K562 (cell line): ENCODE results near the gene SEMA5A. TPM values are rescaled to one million over a fixed set of nuclear protein-coding genes. Genes with fewer than 3 reads are reported as not detected.

Experiments
- ATAC-seq: fragments of 200-7000 bp; cut with Tn5 transposase; 3 replicates; pipeline ENCODE4 v1.9.1; 2020; ENCODE audit warnings: moderate library complexity
- BruUV-seq: library from RNA; stranded (reverse); fragments of 400-500 nt; replicated peaks from 2 replicates; lab custom pipeline; 2021; lab: Mats Ljungman, UMichigan
- CTCF ChIA-PET: fragments of 300-600 bp; formaldehyde crosslinking; extraction: SDS; loops from one replicate; lab custom pipeline; 2021; ENCODE audit warnings: low intra/inter-chr PET ratio; lab: Yijun Ruan, JAX
- POLR2A ChIA-PET: fragments of 300-600, 350-650 bp; sonication (Branson Sonifier 250); formaldehyde crosslinking; extraction: SDS; loops from one replicate; lab custom pipeline; 2021; ENCODE audit warnings: antibody characterized with exemption, inconsistent platforms; lab: Yijun Ruan, JAX
- DNase-seq, 4 experiments: peaks; one replicate each; pipeline versions ENCODE4 v3.0.0 to v3.0.0-alpha.2; 2011 to 2018; ENCODE audit warnings: low spot score in 3 of 4, mixed read lengths in 3 of 4; ENCODE audit errors: extremely low read depth in 1 of 4
- FAIRE-seq: peaks from 2 replicates; lab custom pipeline; 2011; peaks lifted over from hg19 to GRCh38; lab: Jason Lieb, UNC
- H2AFZ ChIP-seq: 2 replicates; pipeline ENCODE4 v1.6.0; 2011; ENCODE audit warnings: low read depth, low read length, control low read depth, inconsistent platforms
- H3K27ac ChIP-seq: fragments of 200-600 bp; 3 replicates; pipeline ENCODE4 v1.8.0; 2011; ENCODE audit warnings: low read depth, mild to moderate bottlenecking, control low read depth, inconsistent platforms, low read length, moderate library complexity, mixed read lengths; ENCODE audit errors: extremely low read depth
- H3K27me3 ChIP-seq, 2 experiments: fragments of 300-600 bp in 1 of 2; 2 replicates in 1 of 2; 3 replicates in 1 of 2; pipeline versions ENCODE4 v1.6.0 to v1.8.0; 2011; ENCODE audit warnings: inconsistent platforms in 2 of 2, low read length in 2 of 2, mild to moderate bottlenecking in 1 of 2, mixed read lengths in 1 of 2, moderate library complexity in 1 of 2; ENCODE audit not compliant: control insufficient read depth in 2 of 2, insufficient read depth in 2 of 2
- H3K36me3 ChIP-seq: fragments of 300-600 bp; 3 replicates; pipeline ENCODE4 v1.8.0; 2011; ENCODE audit warnings: mild to moderate bottlenecking, low read length, inconsistent platforms; ENCODE audit not compliant: control insufficient read depth, insufficient read depth
- H3K4me1 ChIP-seq, 2 experiments: fragments of 200-600 bp in 1 of 2; replicated peaks in 1 of 2; 2 replicates in 1 of 2; 3 replicates in 1 of 2; pipeline versions ENCODE4 v1.5.1 to v1.8.0; 2011; ENCODE audit warnings: inconsistent platforms in 2 of 2, low read length in 2 of 2, mild to moderate bottlenecking in 1 of 2, mixed read lengths in 1 of 2, moderate library complexity in 1 of 2; ENCODE audit not compliant: control insufficient read depth in 2 of 2, insufficient read depth in 2 of 2
- H3K4me2 ChIP-seq: 2 replicates; pipeline ENCODE4 v1.6.1; 2011; ENCODE audit warnings: low read length, control low read depth, inconsistent platforms, mixed read lengths; ENCODE audit not compliant: insufficient read depth
- H3K4me3 ChIP-seq: fragments of 200-600 bp; sonication (generic), shearing (Covaris generic); 2 replicates; pipeline ENCODE4 v1.5.1; 2016; ENCODE audit warnings: control low read depth, inconsistent platforms
- H3K79me2 ChIP-seq: fragments of 200-600 bp; 3 replicates; pipeline ENCODE4 v1.8.0; 2011; ENCODE audit warnings: low read length, inconsistent platforms; ENCODE audit not compliant: control insufficient read depth, insufficient read depth
- H3K9ac ChIP-seq, 2 experiments: 2 replicates each; pipeline versions ENCODE4 v1.6.0 to v1.6.1; 2011; ENCODE audit warnings: low read depth in 2 of 2, low read length in 2 of 2, control low read depth in 1 of 2, inconsistent platforms in 1 of 2, mild to moderate bottlenecking in 1 of 2, mixed read lengths in 1 of 2; ENCODE audit not compliant: insufficient read depth in 1 of 2
- H3K9me1 ChIP-seq: one replicate; pipeline ENCODE4 v1.6.0; 2011; ENCODE audit warnings: inconsistent platforms, mild to moderate bottlenecking, low read length, moderate library complexity; ENCODE audit not compliant: control insufficient read depth, insufficient read depth
- H3K9me3 ChIP-seq: replicated peaks from 2 replicates; pipeline ENCODE4 v1.5.1; 2011; ENCODE audit warnings: low read depth, low read length, inconsistent platforms; ENCODE audit not compliant: control insufficient read depth, insufficient read depth
- H4K20me1 ChIP-seq: replicated peaks from 2 replicates; pipeline ENCODE4 v1.6.1; 2011; ENCODE audit warnings: low read length, inconsistent platforms, mixed read lengths; ENCODE audit not compliant: control insufficient read depth, insufficient read depth
- CBX8 ChIP-seq: fragments of 200-600 bp; sonication (generic); IDR thresholded peaks from 2 replicates; pipeline ENCODE4 v1.6.1; 2012; ENCODE audit warnings: borderline replicate concordance, mixed run types, low read depth, mild to moderate bottlenecking, moderate library complexity, mixed read lengths, low read length, control low read depth, inconsistent platforms; ENCODE audit not compliant: poor library complexity, severe bottlenecking; ENCODE audit errors: extremely low read depth
- CREM ChIP-seq: IDR thresholded peaks from 2 replicates; pipeline ENCODE4 v1.6.1; 2014; ENCODE audit warnings: antibody characterized with exemption, low read depth
- NR3C1 ChIP-seq: sonication (generic); formaldehyde crosslinking; IDR thresholded peaks from 2 replicates; pipeline ENCODE4 v1.8.1; 2022; ENCODE audit warnings: missing genetic modification reagents
- POLR3A ChIP-seq: IDR thresholded peaks from 2 replicates; pipeline ENCODE4 v1.6.1; 2011; ENCODE audit warnings: borderline replicate concordance, mild to moderate bottlenecking, moderate library complexity; ENCODE audit not compliant: insufficient read length, insufficient read depth; ENCODE audit errors: extremely low read depth
- RBBP5 ChIP-seq: fragments of 200-600 bp; sonication (generic); IDR thresholded peaks from 2 replicates; pipeline ENCODE4 v1.6.1; 2012; ENCODE audit warnings: borderline replicate concordance, mild to moderate bottlenecking, low read length, control low read depth, inconsistent platforms; ENCODE audit not compliant: insufficient read depth, poor library complexity, severe bottlenecking
- RBM14 ChIP-seq: fragments of 200-400 bp; formaldehyde crosslinking; IDR thresholded peaks from 2 replicates; pipeline ENCODE4 v1.6.1; 2018; ENCODE audit warnings: low read depth, mild to moderate bottlenecking, low read length, moderate library complexity, borderline replicate concordance; ENCODE audit not compliant: insufficient read depth
- WGBS: fragments of 100-300 bp; shearing (Covaris generic); methylation state at CpG from one replicate; pipeline ENCODE4 v1.1.6; 2016; ENCODE audit warnings: low coverage, mixed read lengths; ENCODE audit not compliant: insufficient coverage; ENCODE audit errors: missing lambda C conversion rate; 5-methylcytosine and 5-hydroxymethylcytosine counted together
- in situ Hi-C: fragments of 300-500 bp; cut with MboI; formaldehyde crosslinking; loops from 4 replicates; pipeline ENCODE4 v1.15.0; 2018; ENCODE audit warnings: inconsistent platforms, mixed read lengths
- intact Hi-C: fragments of 100-400 bp; cut with micrococcal nuclease; formaldehyde crosslinking; loops from 2 replicates; pipeline ENCODE4 v1.14.2; 2022
- polyA plus RNA-seq, 8 experiments: library from polyadenylated mRNA; depleted of rRNA in 4 of 8; stranded (reverse) in 5 of 8; unstranded in 3 of 8; fragments of >200 nt; fragmentation: Nextera tagmentation in 2 of 8; fragmentation: Illumina TruSeq in 1 of 8; extraction: Ambion mirVana in 2 of 8; extraction: Trizol in 1 of 8; gene quantifications; 2 replicates each; pipeline versions ENCODE4 v1.2.1 to v1.2.3, GENCODE V29; 2011 to 2014; ENCODE audit warnings: inconsistent platforms in 1 of 8, missing spikeins in 1 of 8
- total RNA-seq, 7 experiments: library from RNA; depleted of rRNA in 6 of 7; stranded (reverse); fragments of >200 nt in 6 of 7; fragmentation: Illumina TruSeq in 2 of 7; extraction: Trizol in 2 of 7; gene quantifications; 2 replicates each; pipeline versions ENCODE4 v1.2.1 to v1.2.3, GENCODE V29; 2011 to 2021; ENCODE audit warnings: low replicate concordance in 1 of 7
- TF ChIP-seq, protein P1 (sequence below): IDR thresholded peaks from 2 replicates; pipeline ENCODE4 v1.6.1; 2012; ENCODE audit warnings: low read depth, low read length, improper control_type of control experiment, borderline replicate concordance

Gene SEMA5A
- total and polyA plus RNA-seq, 9 of the 15 experiments (the other 6 are each of a cell fraction or from before 2014, with no cell fraction given) = 0.02 TPM; not detected in 8

DNA sequence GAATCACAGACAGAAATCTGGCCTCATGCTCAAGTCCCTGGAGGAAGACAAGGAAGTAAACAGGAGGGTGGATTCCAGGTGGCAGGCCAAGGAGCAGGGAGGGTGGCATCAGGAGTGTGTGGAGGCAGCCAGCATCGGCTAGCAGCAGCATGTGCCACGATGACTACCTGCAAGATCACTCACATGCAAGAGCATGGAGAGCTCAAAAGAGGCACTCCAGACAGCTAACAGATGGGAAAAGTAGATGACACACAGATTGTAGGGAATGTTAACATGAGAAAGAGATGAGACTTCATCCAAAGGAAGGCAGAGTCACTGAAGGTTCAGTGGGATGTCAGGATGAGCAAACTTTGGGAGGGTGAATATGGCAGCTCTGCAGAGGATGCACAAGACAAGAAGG lies 104.3 kb downstream of the SEMA5A start:
- no peak overlapping the region for H3K9ac ChIP-seq
- H3K9me1 ChIP-seq = no peaks in the 10 kb centered on the region
- ChIA-PET POLR2A (interaction anchor here (2.1 kb wide), 1 partner anchor 10 kb away, joined by 5 read pairs; no protein-coding TSS in a partner anchor), CTCF (no interaction called here)
- no peaks in the 10 kb centered on the region for H3K36me3 ChIP-seq
- no peak for ATAC-seq
- no peaks in the 10 kb centered on the region for H4K20me1 ChIP-seq
- WGBS = 0% methylated on average over 2 of the region's 2 CpGs
- no peaks in the 10 kb centered on the region for H3K79me2 ChIP-seq
- H3K4me3 ChIP-seq = no peak overlapping the region
- TF ChIP-seq CBX8 = no peak
- no peak overlapping the region for H2AFZ ChIP-seq
- no peak for DNase-seq
- H3K4me1 ChIP-seq = no peaks in the 10 kb centered on the region
- intact Hi-C loops (no loop called here), in situ Hi-C loops (no loop called here)
- FAIRE-seq = no peak
- BruUV-seq = no TSS peak
- H3K9me3 ChIP-seq = no peaks in the 10 kb centered on the region
- no peaks in the 10 kb centered on the region for H3K27me3 ChIP-seq
- H3K4me2 ChIP-seq = no peak overlapping the region
- no peak overlapping the region for H3K27ac ChIP-seq

DNA sequence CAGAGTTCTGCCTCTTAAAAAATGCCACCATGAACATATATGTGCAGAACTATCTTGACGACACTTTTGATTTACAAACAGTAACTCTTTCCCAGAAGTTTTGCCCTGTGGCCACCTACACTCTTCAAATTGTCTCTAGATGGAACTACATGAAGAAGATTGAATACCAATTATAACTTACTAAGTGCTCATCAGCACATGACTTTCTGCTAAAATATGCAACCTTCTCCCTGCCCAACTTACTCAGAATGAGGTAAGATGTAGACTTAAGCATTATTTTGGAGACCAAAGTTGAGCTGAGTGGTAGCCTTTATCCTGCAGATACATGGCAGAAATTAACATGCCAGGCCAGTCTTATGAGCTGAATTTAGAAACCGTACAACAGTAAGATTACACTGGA lies 105.4 kb downstream of the SEMA5A start:
- POLR2A ChIA-PET = interaction anchor here (2.1 kb wide), 1 partner anchor 9 kb away, joined by 5 read pairs; no protein-coding TSS in a partner anchor
- Histone ChIP-seq H3K36me3 (no peaks in the 10 kb centered on the region), H3K4me1 (no peaks in the 10 kb centered on the region), H3K9me1 (no peaks in the 10 kb centered on the region), H4K20me1 (no peaks in the 10 kb centered on the region), H3K9ac (no peak overlapping the region), H2AFZ (no peak overlapping the region), H3K9me3 (no peaks in the 10 kb centered on the region), H3K27ac (no peak overlapping the region), H3K27me3 (no peaks in the 10 kb centered on the region), H3K4me2 (no peak overlapping the region), H3K4me3 (no peak overlapping the region), H3K79me2 (no peaks in the 10 kb centered on the region)
- WGBS = 3% methylated on average over 2 of the region's 2 CpGs
- CTCF ChIA-PET = no interaction called here
- intact Hi-C loops (no loop called here), in situ Hi-C loops (no loop called here)
- ATAC-seq (no peak), FAIRE-seq (no peak), DNase-seq (no peak)
- TF ChIP-seq, protein P1, sequence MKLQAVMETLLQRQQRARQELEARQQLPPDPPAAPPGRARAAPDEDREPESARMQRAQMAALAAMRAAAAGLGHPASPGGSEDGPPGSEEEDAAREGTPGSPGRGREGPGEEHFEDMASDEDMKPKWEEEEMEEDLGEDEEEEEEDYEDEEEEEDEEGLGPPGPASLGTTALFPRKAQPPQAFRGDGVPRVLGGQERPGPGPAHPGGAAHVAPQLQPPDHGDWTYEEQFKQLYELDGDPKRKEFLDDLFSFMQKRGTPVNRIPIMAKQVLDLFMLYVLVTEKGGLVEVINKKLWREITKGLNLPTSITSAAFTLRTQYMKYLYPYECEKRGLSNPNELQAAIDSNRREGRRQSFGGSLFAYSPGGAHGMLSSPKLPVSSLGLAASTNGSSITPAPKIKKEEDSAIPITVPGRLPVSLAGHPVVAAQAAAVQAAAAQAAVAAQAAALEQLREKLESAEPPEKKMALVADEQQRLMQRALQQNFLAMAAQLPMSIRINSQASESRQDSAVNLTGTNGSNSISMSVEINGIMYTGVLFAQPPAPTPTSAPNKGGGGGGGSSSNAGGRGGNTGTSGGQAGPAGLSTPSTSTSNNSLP = no peak
- TF ChIP-seq POLR3A (no peak), RBM14 (no peak), RBBP5 (no peak), CREM (no peak), NR3C1 (CRISPR knock-in tag) (no peak)
- BruUV-seq = no TSS peak
